SK-N-SH (cell line): ENCODE results near the gene MIF. TPM values are rescaled to one million over a fixed set of nuclear protein-coding genes. Genes with fewer than 3 reads are reported as not detected.
"Not testable (repeated sequence)": the region's sequence is repeated elsewhere in the genome, so short reads cannot be mapped to it uniquely, and the experiment has no call there.

Source experiments
- CTCF ChIA-PET: fragments of 300-600, 350-600 bp; formaldehyde crosslinking; extraction: SDS; loops from one replicate; lab custom pipeline; 2021; lab: Yijun Ruan, JAX
- POLR2A ChIA-PET: fragments of 350-600 bp; sonication (Branson Sonifier 250); formaldehyde crosslinking; extraction: SDS; loops from one replicate; lab custom pipeline; 2020; ENCODE audit warnings: antibody characterized with exemption, inconsistent platforms; lab: Yijun Ruan, JAX
- DNase-seq: peaks from one replicate; pipeline ENCODE4 v3.0.0; 2012
- H2AFZ ChIP-seq: fragments of 200-600 bp; sonication (generic); 2 replicates; pipeline ENCODE4 v1.8.1; 2016; ENCODE audit warnings: antibody characterized with exemption, mild to moderate bottlenecking, low read depth
- H3F3A ChIP-seq: fragments of 200-600 bp; sonication (generic); replicated peaks from 2 replicates; pipeline ENCODE3; 2016; ENCODE audit warnings: antibody characterized with exemption, mild to moderate bottlenecking; ENCODE audit not compliant: insufficient read depth
- H3K27ac ChIP-seq, 2 experiments: fragments of 200-500 bp in 1 of 2; fragments of 200-600 bp in 1 of 2; sonication (Bioruptor generic) in 1 of 2; sonication (generic), shearing (Covaris generic) in 1 of 2; 2 replicates each; pipeline versions ENCODE4 v1.5.1 to v1.6.1; 2014 to 2016; ENCODE audit warnings: low read depth in 2 of 2, inconsistent platforms in 1 of 2, low read length in 1 of 2, mild to moderate bottlenecking in 1 of 2, mixed read lengths in 1 of 2
- H3K27me3 ChIP-seq: fragments of 200-600 bp; sonication (generic), shearing (Covaris generic); 2 replicates; pipeline ENCODE4 v1.6.1; 2016; ENCODE audit warnings: mixed run types; ENCODE audit not compliant: insufficient read depth
- H3K36me3 ChIP-seq, 2 experiments: fragments of 200-500 bp in 1 of 2; fragments of 200-600 bp in 1 of 2; sonication (Bioruptor generic) in 1 of 2; sonication (generic) in 1 of 2; replicated peaks in 1 of 2; 2 replicates each; pipeline versions ENCODE3 to v1.5.1; 2014 to 2016; ENCODE audit warnings: low read length in 1 of 2, mild to moderate bottlenecking in 1 of 2; ENCODE audit not compliant: insufficient read depth in 2 of 2, control insufficient read depth in 1 of 2
- H3K4me1 ChIP-seq, 2 experiments: fragments of 200-500 bp in 1 of 2; fragments of 200-600 bp in 1 of 2; sonication (Bioruptor generic) in 1 of 2; sonication (generic), shearing (Covaris generic) in 1 of 2; 2 replicates each; pipeline versions ENCODE4 v1.5.1 to v1.6.1; 2014 to 2016; ENCODE audit warnings: low read depth in 1 of 2, low read length in 1 of 2, mixed run types in 1 of 2; ENCODE audit not compliant: insufficient read depth in 2 of 2, control insufficient read depth in 1 of 2
- H3K4me2 ChIP-seq: fragments of 200-600 bp; sonication (generic), shearing (Covaris generic); 2 replicates; pipeline ENCODE4 v1.6.1; 2017; ENCODE audit warnings: mixed run types
- H3K4me3 ChIP-seq, 2 experiments: fragments of 200-500 bp in 1 of 2; fragments of 200-600 bp in 1 of 2; sonication (Bioruptor generic) in 1 of 2; sonication (generic), shearing (Covaris generic) in 1 of 2; 2 replicates each; pipeline versions ENCODE4 v1.5.1 to v1.8.1; 2014 to 2016; ENCODE audit warnings: low read depth in 2 of 2, inconsistent platforms in 1 of 2, low read length in 1 of 2, mild to moderate bottlenecking in 1 of 2, mixed read lengths in 1 of 2, moderate library complexity in 1 of 2
- H3K79me2 ChIP-seq: fragments of 200-600 bp; sonication (generic); 2 replicates; pipeline ENCODE4 v1.8.1; 2017; ENCODE audit warnings: mild to moderate bottlenecking; ENCODE audit not compliant: insufficient read depth
- H3K9ac ChIP-seq: fragments of 200-600 bp; sonication (generic); 2 replicates; pipeline ENCODE4 v1.6.1; 2017; ENCODE audit warnings: mixed run types
- H3K9me2 ChIP-seq: fragments of 200-600 bp; sonication (generic); 2 replicates; pipeline ENCODE4 v1.6.1; 2017; ENCODE audit warnings: mixed run types
- H3K9me3 ChIP-seq: fragments of 200-600 bp; sonication (generic); 2 replicates; pipeline ENCODE4 v1.6.1; 2017; ENCODE audit warnings: mixed run types, mild to moderate bottlenecking, moderate library complexity
- H4K20me1 ChIP-seq: fragments of 200-600 bp; sonication (generic); 2 replicates; pipeline ENCODE4 v1.6.1; 2017; ENCODE audit warnings: mild to moderate bottlenecking, mixed run types; ENCODE audit not compliant: insufficient read depth
- ELF1 ChIP-seq: IDR thresholded peaks from 2 replicates; pipeline ENCODE4 v1.4.0; 2012
- EZH2phosphoT487 ChIP-seq: fragments of 200-600 bp; sonication (generic); IDR thresholded peaks from 2 replicates; pipeline ENCODE4 v1.6.1; 2017; ENCODE audit warnings: low read depth, mixed run types, mild to moderate bottlenecking, antibody characterized with exemption, moderate library complexity, borderline replicate concordance
- FOXM1 ChIP-seq: IDR thresholded peaks from 2 replicates; pipeline ENCODE4 v1.4.0; 2012; ENCODE audit warnings: low read depth, mild to moderate bottlenecking
- GATA2 ChIP-seq: sonication (generic); formaldehyde crosslinking; IDR thresholded peaks from 2 replicates; pipeline ENCODE4 v1.5.0; 2020; ENCODE audit warnings: mild to moderate bottlenecking, missing genetic modification reagents
- IRF3 ChIP-seq: fragments of 150-350 bp; IDR thresholded peaks from 2 replicates; pipeline ENCODE4 v1.6.1; 2016; ENCODE audit warnings: mild to moderate bottlenecking, low read depth, low read length
- MEF2A ChIP-seq: IDR thresholded peaks from 2 replicates; pipeline ENCODE4 v1.4.0; 2012; ENCODE audit warnings: low read depth, borderline replicate concordance
- NRF1 ChIP-seq: IDR thresholded peaks from 2 replicates; pipeline ENCODE4 v1.6.1; 2012; ENCODE audit warnings: low read depth, mild to moderate bottlenecking, low read length
- POLR2AphosphoS5 ChIP-seq: IDR thresholded peaks from 2 replicates; pipeline ENCODE4 v1.6.1; 2012; ENCODE audit warnings: low read depth, low read length
- RAD21 ChIP-seq: IDR thresholded peaks from 2 replicates; pipeline ENCODE4 v1.6.1; 2012; ENCODE audit warnings: mild to moderate bottlenecking, low read length
- RCOR1 ChIP-seq: fragments of 150-350 bp; IDR thresholded peaks from 2 replicates; pipeline ENCODE4 v1.6.1; 2017; ENCODE audit warnings: antibody characterized with exemption, low read length
- RXRA ChIP-seq: IDR thresholded peaks from 2 replicates; pipeline ENCODE4 v1.4.0; 2012; ENCODE audit warnings: low read depth, mild to moderate bottlenecking, borderline replicate concordance
- USF2 ChIP-seq: fragments of 150-350 bp; IDR thresholded peaks from 2 replicates; pipeline ENCODE4 v1.6.1; 2017; ENCODE audit warnings: antibody characterized with exemption, low read length, low read depth, borderline replicate concordance
- WGBS: methylation state at CpG from one replicate; pipeline ENCODE4 v1.1.6; 2017; ENCODE audit warnings: low lambda C conversion rate; 5-methylcytosine and 5-hydroxymethylcytosine counted together
- polyA plus RNA-seq, 3 experiments: library from polyadenylated mRNA; depleted of rRNA; stranded (reverse); fragments of >200 nt; gene quantifications; 2 replicates each; pipeline ENCODE4 v1.2.3, GENCODE V29; 2012
- TF ChIP-seq, protein P1 (sequence below): IDR thresholded peaks from 2 replicates; pipeline ENCODE4 v1.4.0; 2012; ENCODE audit warnings: low read depth, borderline replicate concordance
- TF ChIP-seq, protein P2 (sequence below): IDR thresholded peaks from 2 replicates; pipeline ENCODE4; 2012
- TF ChIP-seq, protein P3 (sequence below): IDR thresholded peaks from 2 replicates; pipeline ENCODE4 v1.6.1; 2012; ENCODE audit warnings: mild to moderate bottlenecking, low read depth, low read length, moderate library complexity

MIF gene
- polyA plus RNA-seq, 1 of the 3 experiments (the other 2 are of a cell fraction): 565 TPM

DNA sequence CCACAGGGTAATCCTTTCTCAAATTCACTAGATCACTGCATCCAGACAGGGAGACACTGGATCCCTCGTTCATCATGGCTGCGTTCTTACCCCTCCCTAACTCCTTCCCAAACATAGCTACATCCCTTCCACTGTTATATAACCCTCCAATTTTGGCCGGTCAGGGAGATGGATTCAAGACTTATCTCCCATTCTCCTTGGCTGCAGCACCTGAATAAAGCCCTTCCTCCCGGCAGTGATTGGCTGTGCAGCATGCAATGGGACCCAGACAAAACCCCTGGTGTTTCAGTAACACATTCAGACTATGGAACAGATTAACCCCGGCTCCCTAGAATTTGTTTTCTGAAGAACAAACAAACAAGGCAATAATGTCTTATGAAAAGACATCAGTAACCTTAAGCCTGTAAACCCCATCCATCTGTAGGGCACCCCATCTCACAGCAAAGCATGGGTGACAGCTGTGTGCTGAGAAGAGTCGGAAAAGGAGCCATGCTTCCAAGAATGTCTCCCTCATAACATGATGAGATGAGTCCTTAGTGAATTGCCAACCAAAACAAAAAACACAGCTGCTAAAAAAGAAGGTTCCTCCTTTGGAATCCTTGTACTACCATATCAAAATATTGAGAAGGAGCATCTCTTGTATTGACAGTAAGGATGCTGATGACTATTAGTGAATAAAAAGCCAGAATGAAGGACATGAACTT, 5.0 kb downstream of the MIF start:
- H3K4me1 ChIP-seq: peaks cover 10 to 27% of the 10 kb centered on the region in 2 experiments; a peak in 2 of 4 replicates
- TF ChIP-seq, protein P1, sequence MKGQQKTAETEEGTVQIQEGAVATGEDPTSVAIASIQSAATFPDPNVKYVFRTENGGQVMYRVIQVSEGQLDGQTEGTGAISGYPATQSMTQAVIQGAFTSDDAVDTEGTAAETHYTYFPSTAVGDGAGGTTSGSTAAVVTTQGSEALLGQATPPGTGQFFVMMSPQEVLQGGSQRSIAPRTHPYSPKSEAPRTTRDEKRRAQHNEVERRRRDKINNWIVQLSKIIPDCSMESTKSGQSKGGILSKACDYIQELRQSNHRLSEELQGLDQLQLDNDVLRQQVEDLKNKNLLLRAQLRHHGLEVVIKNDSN: no peak
- TF ChIP-seq GATA2: no peak
- no peak for TF ChIP-seq RXRA
- TF ChIP-seq, protein P2, sequence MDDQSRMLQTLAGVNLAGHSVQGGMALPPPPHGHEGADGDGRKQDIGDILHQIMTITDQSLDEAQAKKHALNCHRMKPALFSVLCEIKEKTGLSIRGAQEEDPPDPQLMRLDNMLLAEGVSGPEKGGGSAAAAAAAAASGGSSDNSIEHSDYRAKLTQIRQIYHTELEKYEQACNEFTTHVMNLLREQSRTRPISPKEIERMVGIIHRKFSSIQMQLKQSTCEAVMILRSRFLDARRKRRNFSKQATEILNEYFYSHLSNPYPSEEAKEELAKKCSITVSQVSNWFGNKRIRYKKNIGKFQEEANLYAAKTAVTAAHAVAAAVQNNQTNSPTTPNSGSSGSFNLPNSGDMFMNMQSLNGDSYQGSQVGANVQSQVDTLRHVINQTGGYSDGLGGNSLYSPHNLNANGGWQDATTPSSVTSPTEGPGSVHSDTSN: no peak
- no peak for TF ChIP-seq FOXM1
- TF ChIP-seq RCOR1: no peak
- TF ChIP-seq, protein P3, sequence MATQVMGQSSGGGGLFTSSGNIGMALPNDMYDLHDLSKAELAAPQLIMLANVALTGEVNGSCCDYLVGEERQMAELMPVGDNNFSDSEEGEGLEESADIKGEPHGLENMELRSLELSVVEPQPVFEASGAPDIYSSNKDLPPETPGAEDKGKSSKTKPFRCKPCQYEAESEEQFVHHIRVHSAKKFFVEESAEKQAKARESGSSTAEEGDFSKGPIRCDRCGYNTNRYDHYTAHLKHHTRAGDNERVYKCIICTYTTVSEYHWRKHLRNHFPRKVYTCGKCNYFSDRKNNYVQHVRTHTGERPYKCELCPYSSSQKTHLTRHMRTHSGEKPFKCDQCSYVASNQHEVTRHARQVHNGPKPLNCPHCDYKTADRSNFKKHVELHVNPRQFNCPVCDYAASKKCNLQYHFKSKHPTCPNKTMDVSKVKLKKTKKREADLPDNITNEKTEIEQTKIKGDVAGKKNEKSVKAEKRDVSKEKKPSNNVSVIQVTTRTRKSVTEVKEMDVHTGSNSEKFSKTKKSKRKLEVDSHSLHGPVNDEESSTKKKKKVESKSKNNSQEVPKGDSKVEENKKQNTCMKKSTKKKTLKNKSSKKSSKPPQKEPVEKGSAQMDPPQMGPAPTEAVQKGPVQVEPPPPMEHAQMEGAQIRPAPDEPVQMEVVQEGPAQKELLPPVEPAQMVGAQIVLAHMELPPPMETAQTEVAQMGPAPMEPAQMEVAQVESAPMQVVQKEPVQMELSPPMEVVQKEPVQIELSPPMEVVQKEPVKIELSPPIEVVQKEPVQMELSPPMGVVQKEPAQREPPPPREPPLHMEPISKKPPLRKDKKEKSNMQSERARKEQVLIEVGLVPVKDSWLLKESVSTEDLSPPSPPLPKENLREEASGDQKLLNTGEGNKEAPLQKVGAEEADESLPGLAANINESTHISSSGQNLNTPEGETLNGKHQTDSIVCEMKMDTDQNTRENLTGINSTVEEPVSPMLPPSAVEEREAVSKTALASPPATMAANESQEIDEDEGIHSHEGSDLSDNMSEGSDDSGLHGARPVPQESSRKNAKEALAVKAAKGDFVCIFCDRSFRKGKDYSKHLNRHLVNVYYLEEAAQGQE: no peak
- TF ChIP-seq USF2: no peak
- no peak for TF ChIP-seq POLR2AphosphoS5
- TF ChIP-seq IRF3: no peak
- no peak for TF ChIP-seq RAD21
- no peak for TF ChIP-seq MEF2A
- no peak for TF ChIP-seq NRF1
- TF ChIP-seq EZH2phosphoT487: no peak
- no peak for TF ChIP-seq ELF1
- H3K27me3 ChIP-seq: no peaks in the 10 kb centered on the region
- H3K36me3 ChIP-seq: peaks cover 21 to 23% of the 10 kb centered on the region in 2 experiments
- 95% methylated on average over 6 of the region's 6 CpGs for WGBS
- no peaks in the 10 kb centered on the region for H3K9me3 ChIP-seq
- no peaks in the 10 kb centered on the region for H3F3A ChIP-seq
- no peak overlapping the region for H3K27ac ChIP-seq
- H3K4me2 ChIP-seq: no peak overlapping the region
- H2AFZ ChIP-seq: no peak overlapping the region
- ChIA-PET POLR2A (no interaction called here), CTCF (interaction anchor here (0.9 kb wide), 1 partner anchor 50 kb away, joined by 3 read pairs; no protein-coding TSS in a partner anchor)
- H4K20me1 ChIP-seq: peaks cover 9% of the 10 kb centered on the region; the same call in 1 of the 2 replicates
- peaks cover 25% of the 10 kb centered on the region; the same call in 1 of the 2 replicates for H3K79me2 ChIP-seq
- no peak overlapping the region for H3K4me3 ChIP-seq
- H3K9me2 ChIP-seq: no peaks in the 10 kb centered on the region
- DNase-seq: no peak
- H3K9ac ChIP-seq: no peak overlapping the region

- peaks cover 18% of the 10 kb centered on the region; the same call in 1 of the 2 replicates for H3K79me2 ChIP-seq
- H3K9ac ChIP-seq, DNase-seq, POLR2A ChIA-PET, H3F3A ChIP-seq, H3K9me2 ChIP-seq, CTCF ChIA-PET, H3K27ac ChIP-seq, H3K27me3 ChIP-seq, H2AFZ ChIP-seq, H4K20me1 ChIP-seq, H3K4me3 ChIP-seq, H3K9me3 ChIP-seq, H3K4me2 ChIP-seq: not testable (repeated sequence)
- H3K4me1 ChIP-seq: peaks cover 10 to 27% of the 10 kb centered on the region in 2 experiments; a peak in 2 of 4 replicates
- WGBS: 78% methylated on average over 4 of the region's 4 CpGs
- H3K36me3 ChIP-seq: peaks cover 21 to 23% of the 10 kb centered on the region in 2 experiments
Measured at GRCh38 chr22:23900227-23900626, 6.0 kb downstream of the MIF start.
